Stimulated activated CD4-positive, alpha-beta T cell treated with anti-CD3 and anti-CD28 coated beads, Interleukin-2, amount 100 ng/mL, for 24 hours (primary cell): ENCODE measurements around the gene ANKRD12.
"Not testable (repeated sequence)": the region's sequence is repeated elsewhere in the genome, so short reads cannot be mapped to it uniquely, and the experiment has no call there.

Experiments used
- DNase-seq, 2 donors: peaks; one replicate each; pipeline ENCODE4 v3.0.0-alpha.2; 2020

Gene ANKRD12

GRCh38 chr18:9147440-9148202, 11.0 kb downstream of the ANKRD12 start:
- no peak for DNase-seq

- no peak for DNase-seq
Measured at GRCh38 chr18:9148203-9148552, 11.6 kb downstream of the ANKRD12 start.

DNA sequence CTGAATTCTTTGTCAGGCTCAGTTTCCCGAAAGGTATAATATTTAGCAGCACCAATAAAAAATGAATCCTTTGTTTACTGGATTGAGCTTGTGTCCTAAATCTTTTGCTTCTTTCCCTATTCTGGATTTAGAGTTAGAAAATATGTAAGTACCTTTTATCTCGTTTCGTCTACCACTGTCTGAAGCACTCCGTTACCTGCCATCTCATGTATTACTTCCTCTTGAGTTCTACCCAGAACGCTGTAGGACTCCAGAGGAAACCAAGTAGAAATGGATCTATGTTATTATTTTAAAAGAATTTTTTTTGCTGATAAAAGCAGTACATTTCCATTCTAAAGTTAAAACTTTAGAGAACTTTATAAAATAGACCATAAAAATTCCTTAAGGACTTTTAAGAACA, 13.5 kb downstream of the ANKRD12 start:
- DNase-seq = no peak

DNA sequence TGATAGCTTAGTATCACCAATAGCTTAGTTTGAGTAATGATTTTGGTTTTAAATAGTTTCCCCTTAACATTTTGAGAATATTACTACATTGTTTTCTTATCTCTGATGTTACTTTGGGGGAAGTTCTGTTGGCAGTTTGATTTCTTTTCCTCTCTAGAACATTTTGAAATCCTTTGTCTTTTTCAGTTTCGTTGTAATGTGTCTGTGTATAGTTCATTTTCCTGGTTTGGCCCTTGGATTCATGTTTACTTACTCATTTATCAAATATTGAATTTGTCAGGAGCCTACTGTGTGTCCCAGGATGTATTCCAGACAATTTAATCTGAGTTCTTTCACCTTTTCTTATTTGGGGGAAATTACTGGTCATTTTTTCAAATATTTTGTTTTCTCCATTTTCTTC, 16.7 kb downstream of the ANKRD12 start:
- no peak for DNase-seq

- DNase-seq = no peak
Measured at GRCh38 chr18:9156604-9157249, 20.1 kb downstream of the ANKRD12 start.

DNA sequence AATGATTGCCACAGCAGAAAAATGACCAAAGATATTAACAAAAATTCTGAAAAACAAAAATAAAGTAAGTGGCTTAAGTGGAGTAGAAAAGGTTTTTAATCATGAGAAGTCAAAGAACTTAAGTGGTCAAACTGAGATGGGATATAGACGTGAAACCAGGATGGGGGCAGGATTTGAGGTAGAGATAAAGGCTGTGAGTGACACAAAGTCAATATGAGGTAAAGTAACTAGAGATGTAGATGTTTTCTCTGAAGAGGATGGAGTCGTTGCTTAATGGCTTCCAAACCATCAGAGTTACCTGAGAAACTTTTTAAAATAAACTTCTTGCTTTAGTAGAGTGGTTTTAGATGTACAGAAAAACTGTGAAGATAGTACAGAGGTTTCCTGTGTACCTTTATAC, 21.2 kb downstream of the ANKRD12 start:
- DNase-seq = no peak

DNA sequence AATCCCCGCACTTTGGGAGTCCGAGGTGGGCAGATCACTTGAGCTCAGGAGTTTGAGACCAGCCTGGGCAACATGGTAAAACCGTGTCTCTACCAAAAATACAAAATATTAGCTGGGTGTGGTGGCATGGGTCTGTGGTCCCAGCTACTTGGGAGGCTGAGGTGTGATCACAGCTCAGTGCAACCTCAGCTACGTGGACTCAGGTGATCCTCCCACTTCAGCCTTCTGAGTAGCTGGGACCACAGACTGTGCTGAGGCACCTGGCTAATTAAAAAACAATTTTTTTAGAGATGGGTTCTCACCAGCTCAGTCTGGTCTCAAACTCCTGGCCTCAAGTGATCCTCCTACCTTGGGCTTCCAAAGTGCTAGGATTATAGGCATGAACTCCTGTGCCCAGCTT, 23.4 kb downstream of the ANKRD12 start:
- no peak for DNase-seq

- DNase-seq = not testable (repeated sequence)
Measured at GRCh38 chr18:9162663-9163062, 26.1 kb downstream of the ANKRD12 start.

- not testable (repeated sequence) for DNase-seq
Measured at GRCh38 chr18:9164149-9164548, 27.6 kb downstream of the ANKRD12 start.

DNA sequence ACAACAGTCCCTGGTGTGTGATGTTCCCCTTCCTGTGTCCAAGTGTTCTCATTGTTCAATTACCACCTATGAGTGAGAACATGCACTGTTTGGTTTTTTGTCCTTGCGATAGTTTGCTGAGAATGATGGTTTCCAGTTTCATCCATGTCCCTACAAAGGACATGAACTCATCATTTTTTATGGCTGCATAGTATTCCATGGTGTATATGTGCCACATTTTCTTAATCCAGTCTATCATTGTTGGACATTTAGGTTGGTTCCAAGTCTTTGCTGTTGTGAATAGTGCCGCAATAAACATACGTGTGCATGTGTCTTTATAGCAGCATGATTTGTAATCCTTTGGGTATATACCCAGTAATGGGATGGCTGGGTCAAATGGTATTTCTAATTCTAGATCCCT, 29.3 kb downstream of the ANKRD12 start:
- DNase-seq = not testable (repeated sequence)

DNA sequence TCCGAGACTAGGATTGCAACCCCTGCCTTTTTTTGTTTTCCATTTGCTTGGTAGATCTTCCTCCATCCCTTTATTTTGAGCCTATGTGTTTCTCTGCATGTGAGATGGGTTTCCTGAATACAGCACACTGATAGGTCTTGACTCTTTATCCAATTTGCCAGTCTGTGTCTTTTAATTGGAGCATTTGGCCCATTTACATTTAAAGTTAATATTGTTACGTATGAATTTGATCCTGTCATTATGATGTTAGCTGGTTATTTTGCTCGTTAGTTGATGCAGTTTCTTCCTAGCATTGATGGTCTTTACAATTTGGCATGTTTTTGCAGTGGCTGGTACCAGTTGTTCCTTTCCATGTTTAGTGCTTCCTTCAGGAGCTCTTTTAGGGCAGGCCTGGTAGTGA, 32.9 kb downstream of the ANKRD12 start:
- DNase-seq = not testable (repeated sequence)

DNA sequence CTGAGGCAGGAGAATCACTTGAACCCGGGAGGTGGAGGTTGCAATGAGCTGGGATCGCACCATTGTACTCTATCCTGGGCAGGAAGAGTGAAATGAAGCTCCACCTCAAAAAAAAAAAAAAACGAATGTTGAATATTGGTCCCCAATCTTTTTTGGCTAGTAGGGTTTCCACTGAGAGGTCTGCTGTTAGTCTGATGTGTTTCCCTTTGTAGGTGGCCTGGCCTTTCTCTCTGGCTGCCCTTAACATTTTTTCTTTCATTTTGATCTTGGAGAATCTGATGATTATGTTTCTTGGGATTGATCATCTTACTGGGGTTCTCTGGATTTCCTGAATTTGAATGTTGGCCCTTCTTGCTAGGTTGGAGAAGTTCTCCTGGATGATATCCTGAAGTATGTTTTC, 35.3 kb downstream of the ANKRD12 start:
- not testable (repeated sequence) for DNase-seq

DNA sequence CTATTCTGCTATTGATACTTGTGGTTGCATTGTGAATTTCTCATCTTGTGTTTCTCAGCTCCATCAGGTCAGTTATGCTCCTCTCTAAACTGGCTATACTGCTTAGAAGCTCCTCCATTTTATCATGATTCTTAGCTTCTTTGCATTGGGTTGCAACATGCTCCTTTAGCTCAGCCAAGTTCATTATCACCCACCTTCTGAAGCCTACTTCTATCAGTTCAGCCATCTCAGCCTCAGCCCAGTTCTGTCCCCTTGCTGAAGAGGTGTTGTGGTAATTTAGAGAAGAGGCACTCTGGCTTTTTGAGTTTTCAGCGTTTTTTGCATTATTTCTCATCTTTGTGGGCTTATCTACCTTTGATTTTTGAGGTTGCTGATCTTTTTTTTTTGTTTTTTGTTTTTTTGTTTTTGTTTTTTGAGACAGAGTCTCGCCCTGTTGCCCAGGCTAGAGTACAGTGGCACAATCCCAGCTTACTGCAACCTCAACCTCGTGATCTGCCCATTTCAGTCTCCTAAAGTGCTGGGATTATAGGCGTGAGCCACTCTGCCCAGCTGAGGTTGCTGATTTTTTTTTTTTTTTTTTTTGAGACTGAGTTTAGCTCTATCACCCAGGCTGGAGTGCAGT, 36.0 kb downstream of the ANKRD12 start:
- no peak for DNase-seq

DNA sequence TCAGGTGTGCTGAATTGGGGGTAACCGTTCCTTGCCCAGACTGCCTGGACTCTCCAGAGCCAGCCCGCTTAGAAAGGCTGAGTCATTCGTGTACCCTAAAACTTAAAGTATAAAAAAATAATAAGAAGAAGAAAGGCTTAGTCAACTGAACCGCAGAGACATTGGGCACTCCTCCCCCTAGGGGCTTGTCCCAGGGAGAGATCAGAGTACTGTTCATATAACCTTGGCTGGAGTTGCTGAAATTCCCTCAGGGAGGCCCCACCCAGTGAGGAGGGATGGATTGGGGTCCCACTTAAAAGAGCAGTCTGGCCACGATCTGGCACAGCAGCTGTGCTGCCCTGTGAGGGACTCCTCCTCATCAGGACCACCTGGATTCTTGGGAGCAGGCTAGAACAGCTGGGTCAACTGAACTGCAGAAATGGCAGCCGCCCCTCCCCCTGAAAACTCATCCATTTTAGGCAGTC, 37.2 kb downstream of the ANKRD12 start:
- no peak for DNase-seq

DNA sequence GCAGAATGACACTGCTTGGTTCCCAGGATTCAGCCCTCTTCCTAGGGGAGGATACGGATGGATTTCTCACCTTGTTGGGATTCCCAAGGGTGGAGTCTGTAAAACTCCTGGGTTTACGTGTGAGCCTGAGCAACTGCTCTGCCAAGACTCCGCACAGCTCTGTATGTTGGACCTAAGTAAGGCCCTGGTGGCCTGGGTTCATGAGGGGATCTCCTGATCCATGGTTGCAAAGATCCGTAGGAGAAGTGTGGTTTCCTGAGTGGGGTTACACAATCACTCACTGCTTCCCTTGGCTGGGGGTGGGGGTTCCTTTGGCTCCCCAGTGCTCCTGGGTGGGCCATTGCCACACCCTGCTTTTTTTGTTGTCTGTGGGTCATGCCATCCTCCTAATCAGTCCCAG, 37.7 kb downstream of the ANKRD12 start:
- no peak for DNase-seq

- no peak for DNase-seq
Measured at GRCh38 chr18:9175115-9175514, 38.5 kb downstream of the ANKRD12 start.

- DNase-seq = no peak
Measured at GRCh38 chr18:9177031-9177430, 40.5 kb downstream of the ANKRD12 start.

GRCh38 chr18:9177466-9177865, 40.9 kb downstream of the ANKRD12 start:
- no peak for DNase-seq

- no peak for DNase-seq
Measured at GRCh38 chr18:9178557-9178956, 42.0 kb downstream of the ANKRD12 start.

DNA sequence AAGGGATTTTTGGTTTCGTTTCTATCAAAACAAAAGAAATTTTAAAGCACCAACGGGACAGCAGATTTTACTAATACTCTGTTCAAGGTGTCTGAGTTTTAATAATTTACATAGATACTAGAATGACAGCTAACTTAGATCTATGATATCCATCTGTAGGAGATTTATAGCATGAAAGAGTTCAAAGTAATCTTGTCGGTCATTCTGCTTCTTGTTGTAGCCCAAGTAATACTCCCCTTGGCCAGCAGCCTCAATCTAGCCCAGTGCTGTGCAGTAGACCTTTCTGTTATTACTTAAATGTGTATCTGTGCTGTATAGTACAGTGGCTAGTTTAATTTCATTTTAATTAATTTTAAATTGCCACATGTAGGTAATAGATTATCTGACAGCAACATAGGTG, 44.7 kb downstream of the ANKRD12 start:
- no peak for DNase-seq

GRCh38 chr18:9182852-9183399, 46.3 kb downstream of the ANKRD12 start:
- DNase-seq = no peak

DNA sequence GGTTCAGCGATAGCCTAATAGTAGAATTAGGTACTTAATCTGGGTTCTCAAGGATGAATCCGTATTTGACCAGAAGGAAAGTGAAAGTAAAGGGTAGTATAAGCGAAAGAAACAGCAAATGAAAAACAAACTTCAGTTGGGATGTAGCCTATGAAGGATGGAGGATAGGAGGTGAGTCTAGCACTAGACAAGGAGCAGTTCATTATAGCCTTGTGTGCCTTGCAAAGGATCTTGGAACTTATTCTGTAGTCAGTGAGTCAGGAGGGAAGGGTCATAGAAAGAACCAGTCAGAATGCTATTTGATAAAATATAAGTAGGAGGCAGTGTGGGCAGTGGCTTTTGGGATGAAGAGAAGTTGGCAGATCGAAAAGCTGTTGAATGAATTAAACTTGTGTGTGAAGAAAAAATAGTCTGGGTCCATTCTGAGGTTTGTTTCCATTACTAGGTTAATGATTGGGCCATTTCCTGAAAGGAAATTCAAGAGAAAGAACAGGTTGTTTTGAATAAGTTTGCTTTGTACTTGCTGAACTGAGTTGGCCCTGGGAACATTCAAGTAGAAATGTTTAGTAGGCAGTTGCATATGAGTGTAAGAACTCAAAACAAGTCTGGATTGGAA, 48.5 kb downstream of the ANKRD12 start:
- DNase-seq = no peak
